Hematopoietic multipotent progenitor cell treated with erythropoietin and hydrocortisone succinate and interleukin-3 and kit ligand, for 4 days (in vitro differentiated cells): Measurements from ENCODE around the gene TRIM43.
"Not testable (repeated sequence)": the region's sequence is repeated elsewhere in the genome, so short reads cannot be mapped to it uniquely, and the experiment has no call there.

Experiments used
- DNase-seq: peaks from one replicate; pipeline ENCODE4 v3.0.0-alpha.2; 2015

The TRIM43 gene

DNA sequence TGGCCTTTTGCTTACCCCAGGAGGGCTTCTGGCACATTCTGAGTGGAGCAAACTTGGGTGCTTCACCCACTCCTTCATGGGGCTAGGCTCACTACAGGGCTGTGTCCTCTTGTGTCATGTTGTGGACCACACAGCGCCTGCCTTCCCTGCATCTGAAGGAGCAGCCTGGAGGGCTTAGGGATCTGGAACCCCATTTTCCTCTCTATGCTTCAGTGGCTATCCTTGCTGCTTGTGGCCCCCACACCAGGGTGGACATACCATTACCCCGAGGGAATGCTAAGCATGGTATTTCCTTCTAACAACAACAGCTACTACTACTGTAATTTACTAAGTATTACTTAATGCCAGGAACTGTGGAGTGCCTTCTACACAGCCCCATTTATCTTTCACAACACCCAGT is 50.6 kb downstream of the TRIM43 start:
- not testable (repeated sequence) for DNase-seq

DNA sequence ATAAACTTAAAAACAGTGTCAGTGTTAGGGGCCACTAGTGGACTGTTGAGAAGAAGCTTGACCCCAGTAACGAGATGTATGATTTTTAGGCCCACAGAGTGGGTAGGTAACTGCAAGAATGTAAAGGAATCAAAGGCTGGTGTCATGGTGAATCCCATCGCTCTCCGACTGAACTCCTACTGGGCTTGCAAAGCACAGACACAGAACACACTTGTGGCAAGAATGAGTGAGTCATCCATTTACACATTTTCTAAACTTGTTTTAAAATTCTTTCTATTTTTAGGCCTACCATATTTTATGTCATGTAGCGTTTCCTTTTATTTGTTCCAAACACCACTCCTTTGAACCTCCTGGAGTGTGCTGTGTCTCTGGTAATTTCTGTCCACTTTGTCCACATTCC is 51.1 kb downstream of the TRIM43 start:
- not testable (repeated sequence) for DNase-seq

DNA sequence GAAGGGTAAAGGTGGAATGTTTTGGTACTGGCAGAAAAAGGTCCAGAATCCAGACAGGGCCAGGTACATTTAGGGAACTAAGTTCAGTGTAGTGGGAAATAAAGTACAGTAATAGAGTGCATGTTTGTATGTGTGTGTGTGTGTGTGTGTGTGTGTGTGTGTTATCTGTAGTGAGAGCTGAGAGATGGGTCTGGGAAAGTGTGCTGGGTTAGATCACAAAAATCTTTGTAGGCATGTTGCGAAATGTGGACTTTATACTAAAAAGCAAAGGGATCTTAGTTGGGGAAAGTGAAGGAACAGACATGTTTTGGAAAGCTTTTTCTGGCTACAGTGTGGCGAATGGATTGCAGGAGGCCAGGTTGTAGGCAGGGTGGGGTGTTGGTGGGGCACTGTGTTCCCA is 53.5 kb downstream of the TRIM43 start:
- not testable (repeated sequence) for DNase-seq

DNA sequence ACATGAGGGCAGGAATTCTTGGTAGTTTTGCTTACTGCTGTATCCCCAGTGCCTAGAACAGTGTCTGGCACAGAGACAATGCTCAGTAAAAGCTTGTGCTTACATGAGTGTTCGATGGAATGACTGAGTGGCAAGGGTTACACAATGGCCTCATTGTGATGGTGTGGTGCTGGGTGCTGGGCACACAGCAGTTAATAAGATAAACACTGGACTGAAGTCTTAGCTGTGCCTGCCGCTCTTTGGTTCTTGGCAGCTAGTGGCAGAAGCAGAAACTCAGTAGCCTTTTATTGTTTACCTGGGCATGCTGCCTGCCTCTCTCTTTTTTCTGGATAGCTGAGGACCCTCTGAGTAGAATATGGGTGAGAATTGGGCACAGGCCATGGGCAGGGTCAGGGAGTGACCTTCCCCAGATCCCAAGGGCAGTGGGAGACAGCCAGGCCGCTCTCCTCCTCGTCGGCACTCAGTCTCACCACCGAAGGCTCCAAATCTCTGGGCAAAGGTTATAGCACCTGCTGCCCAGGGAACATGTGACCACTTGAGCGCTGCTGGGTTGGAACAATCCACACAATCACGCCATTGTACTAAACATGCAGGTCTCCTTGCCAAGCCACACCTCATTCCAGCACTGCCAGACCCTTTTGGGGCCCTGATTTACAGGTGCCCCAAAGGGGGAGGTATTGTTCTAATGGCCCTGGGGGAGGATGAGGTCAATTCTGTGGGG is 54.6 kb downstream of the TRIM43 start:
- DNase-seq = not testable (repeated sequence)

DNA sequence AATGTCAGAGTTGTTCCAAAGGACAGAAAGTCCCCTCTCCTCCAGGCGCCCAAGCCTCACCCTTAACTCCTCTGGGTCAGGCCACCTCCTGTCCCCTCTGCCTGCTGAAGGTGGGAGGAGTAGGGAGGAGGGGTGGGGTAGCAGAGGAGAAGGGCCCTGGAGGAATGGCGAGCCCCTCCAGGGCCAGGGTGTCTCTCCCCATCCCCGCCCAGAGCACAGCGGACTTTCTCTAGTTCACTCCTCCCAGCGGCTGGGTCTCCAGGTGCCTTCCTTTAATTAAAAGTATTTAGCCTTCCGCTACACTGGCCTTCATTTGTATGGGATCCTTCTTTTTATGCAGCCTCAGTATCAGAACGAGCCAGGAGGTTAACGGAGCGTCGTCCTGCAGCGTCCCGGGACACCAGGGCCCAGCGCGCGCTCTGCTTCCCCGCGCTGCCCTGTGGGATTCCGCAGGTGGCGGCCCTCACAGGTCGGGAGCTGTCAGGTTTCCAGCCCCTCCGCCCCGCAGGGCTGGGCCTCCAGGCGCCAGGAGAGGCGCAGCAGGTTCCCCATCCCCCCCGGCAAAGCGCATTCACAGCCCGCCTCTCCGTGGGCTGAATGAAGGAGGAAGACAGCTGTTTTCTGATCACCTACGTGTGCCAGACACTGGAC is 57.2 kb downstream of the TRIM43 start:
- not testable (repeated sequence) for DNase-seq
